NCI-H345 (cell line): ENCODE data around the gene SIDT1.

Experiments used
- DNase-seq: peaks from one replicate; lab custom pipeline; 2025; lab: John Stamatoyannopoulos, UW

Gene SIDT1

GRCh38 chr3:113546414-113546893 is 14.1 kb downstream of the SIDT1 start:
- DNase-seq = no peak

GRCh38 chr3:113548501-113548900 is 16.1 kb downstream of the SIDT1 start:
- no peak for DNase-seq

- DNase-seq = no peak
Observed at GRCh38 chr3:113551820-113552219, 19.5 kb downstream of the SIDT1 start.

GRCh38 chr3:113552851-113553250 is 20.5 kb downstream of the SIDT1 start:
- no peak for DNase-seq

GRCh38 chr3:113555138-113555537 is 22.8 kb downstream of the SIDT1 start:
- DNase-seq = no peak

GRCh38 chr3:113556316-113556945 is 24.1 kb downstream of the SIDT1 start:
- no peak for DNase-seq

- no peak for DNase-seq
Observed at GRCh38 chr3:113556946-113557335, 24.6 kb downstream of the SIDT1 start.

GRCh38 chr3:113557374-113557773 is 25.0 kb downstream of the SIDT1 start:
- no peak for DNase-seq

- no peak for DNase-seq
Observed at GRCh38 chr3:113559009-113559408, 26.7 kb downstream of the SIDT1 start.

- no peak for DNase-seq
Observed at GRCh38 chr3:113560271-113560670, 27.9 kb downstream of the SIDT1 start.

GRCh38 chr3:113560831-113561623 is 28.7 kb downstream of the SIDT1 start:
- DNase-seq = no peak

GRCh38 chr3:113565555-113565954 is 33.2 kb downstream of the SIDT1 start:
- DNase-seq = no peak

- DNase-seq = no peak
Observed at GRCh38 chr3:113570158-113570557, 37.8 kb downstream of the SIDT1 start.

GRCh38 chr3:113571360-113571759 is 39.0 kb downstream of the SIDT1 start:
- no peak for DNase-seq

GRCh38 chr3:113573728-113574127 is 41.4 kb downstream of the SIDT1 start:
- no peak for DNase-seq

- no peak for DNase-seq
Observed at GRCh38 chr3:113574213-113574612, 41.9 kb downstream of the SIDT1 start.

- DNase-seq = peak; percentile 6
Observed at GRCh38 chr3:113575206-113575605, 42.9 kb downstream of the SIDT1 start.

- DNase-seq = no peak
Observed at GRCh38 chr3:113585228-113585627, 52.9 kb downstream of the SIDT1 start.

- DNase-seq = no peak
Observed at GRCh38 chr3:113585720-113586119, 53.4 kb downstream of the SIDT1 start.

GRCh38 chr3:113588806-113589205 is 56.5 kb downstream of the SIDT1 start:
- DNase-seq = no peak

- no peak for DNase-seq
Observed at GRCh38 chr3:113589971-113590370, 57.6 kb downstream of the SIDT1 start.

GRCh38 chr3:113590983-113591382 is 58.6 kb downstream of the SIDT1 start:
- no peak for DNase-seq

- DNase-seq = peak; percentile 59
Observed at GRCh38 chr3:113594066-113594465, 61.7 kb downstream of the SIDT1 start.
